M059J (cell line): Measurements from ENCODE around the gene UBE2E3. TPM values are rescaled to one million over a fixed set of nuclear protein-coding genes. Genes with fewer than 3 reads are reported as not detected.
A peak's percentile ranks its signal among the peaks of the same experiment; 100 is the strongest.
"Not testable (repeated sequence)": the region's sequence is repeated elsewhere in the genome, so short reads cannot be mapped to it uniquely, and the experiment has no call there.

ENCODE experiments used
- DNase-seq: peaks from one replicate; pipeline ENCODE4 v3.0.0-alpha.2; 2012; ENCODE audit warnings: low read depth
- total RNA-seq: library from RNA; depleted of rRNA; stranded (reverse); fragments of >200 nt; shearing (Covaris generic); gene quantifications from 2 replicates; pipeline ENCODE4 v1.2.3, GENCODE V29; 2014

UBE2E3 gene
- total RNA-seq, 1 experiment from 2014 or later = 146 TPM

GRCh38 chr2:181074457-181074856, 94.1 kb downstream of the UBE2E3 start:
- peak; percentile 45 for DNase-seq

- DNase-seq = no peak
Measured at GRCh38 chr2:181076658-181077057, 96.3 kb downstream of the UBE2E3 start.

- peak; percentile 61 for DNase-seq
Measured at GRCh38 chr2:181077128-181077709, 96.8 kb downstream of the UBE2E3 start.

- DNase-seq = no peak
Measured at GRCh38 chr2:181083140-181083539, 102.7 kb downstream of the UBE2E3 start.

GRCh38 chr2:181085734-181086133, 105.3 kb downstream of the UBE2E3 start:
- DNase-seq = no peak

- DNase-seq = not testable (repeated sequence)
Measured at GRCh38 chr2:181091920-181092319, 111.5 kb downstream of the UBE2E3 start.

- peak; percentile 52 for DNase-seq
Measured at GRCh38 chr2:181095486-181095885, 115.1 kb downstream of the UBE2E3 start.

- DNase-seq = no peak
Measured at GRCh38 chr2:181103659-181104058, 123.3 kb downstream of the UBE2E3 start.

- peak; percentile 75 for DNase-seq
Measured at GRCh38 chr2:181104512-181105115, 124.2 kb downstream of the UBE2E3 start.

- DNase-seq = no peak
Measured at GRCh38 chr2:181105562-181105961, 125.2 kb downstream of the UBE2E3 start.

- DNase-seq = peak; percentile 81
Measured at GRCh38 chr2:181106229-181106628, 125.8 kb downstream of the UBE2E3 start.

GRCh38 chr2:181106789-181107627, 126.6 kb downstream of the UBE2E3 start:
- DNase-seq = peak; percentile 92

GRCh38 chr2:181107628-181107945, 127.2 kb downstream of the UBE2E3 start:
- DNase-seq = no peak

- no peak for DNase-seq
Measured at GRCh38 chr2:181111059-181111458, 130.7 kb downstream of the UBE2E3 start.

GRCh38 chr2:181112916-181113315, 132.5 kb downstream of the UBE2E3 start:
- no peak for DNase-seq
